CD4-positive, alpha-beta T cell treated with Interleukin-15 for 4 hours (primary cell): ENCODE results near the gene KIAA0825.
"Not testable (repeated sequence)": the region's sequence is repeated elsewhere in the genome, so short reads cannot be mapped to it uniquely, and the experiment has no call there.

ENCODE experiments used
- DNase-seq: peaks from one replicate; pipeline ENCODE4 v3.0.0-alpha.2; 2020; ENCODE audit warnings: low spot score

KIAA0825 gene

GRCh38 chr5:94174748-94175411 lies 443.5 kb downstream of the KIAA0825 start:
- no peak for DNase-seq

DNA sequence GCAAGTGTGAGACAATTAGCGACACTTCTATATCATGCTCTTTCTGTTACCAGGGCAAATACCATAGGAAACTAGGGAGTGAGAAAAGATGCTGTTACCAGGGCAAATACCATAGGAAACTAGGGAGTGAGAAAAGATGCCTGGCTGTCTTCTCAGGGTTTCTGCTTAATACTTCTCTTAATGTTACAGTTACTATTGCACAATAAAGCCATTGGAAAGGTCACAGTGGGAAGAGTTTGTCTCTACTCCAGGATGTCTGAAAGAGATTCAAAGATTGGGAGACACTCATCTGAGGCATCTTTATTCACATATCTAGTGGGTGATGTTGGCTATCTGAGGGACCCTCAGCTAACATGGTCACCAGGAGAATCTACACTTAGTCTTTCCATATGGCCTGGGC lies 445.3 kb downstream of the KIAA0825 start:
- DNase-seq: no peak

DNA sequence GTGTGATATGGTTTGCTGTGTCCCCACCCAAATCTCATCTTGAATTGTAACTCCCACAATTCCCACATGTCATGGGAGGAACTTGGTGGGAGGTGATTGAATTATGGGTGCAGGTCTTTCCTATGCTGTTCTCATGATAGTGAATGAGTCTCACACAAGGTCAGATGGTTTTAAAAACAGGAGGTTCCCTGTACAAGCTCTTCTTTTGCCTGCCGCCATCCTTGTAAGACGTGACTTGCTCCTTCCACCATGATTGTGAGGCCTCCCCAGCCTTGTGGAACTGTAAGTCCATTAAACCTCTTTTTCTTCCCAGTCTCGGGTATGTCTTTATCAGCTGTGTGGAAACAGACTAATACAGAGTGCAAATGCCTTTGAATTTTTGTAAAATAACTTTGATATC lies 447.3 kb downstream of the KIAA0825 start:
- DNase-seq: not testable (repeated sequence)

- not testable (repeated sequence) for DNase-seq
Measured at GRCh38 chr5:94170158-94170557, 448.2 kb downstream of the KIAA0825 start.

- no peak for DNase-seq
Measured at GRCh38 chr5:94168151-94168550, 450.3 kb downstream of the KIAA0825 start.

- DNase-seq: no peak
Measured at GRCh38 chr5:94161801-94162200, 456.6 kb downstream of the KIAA0825 start.

GRCh38 chr5:94159144-94159543 lies 459.3 kb downstream of the KIAA0825 start:
- no peak for DNase-seq

DNA sequence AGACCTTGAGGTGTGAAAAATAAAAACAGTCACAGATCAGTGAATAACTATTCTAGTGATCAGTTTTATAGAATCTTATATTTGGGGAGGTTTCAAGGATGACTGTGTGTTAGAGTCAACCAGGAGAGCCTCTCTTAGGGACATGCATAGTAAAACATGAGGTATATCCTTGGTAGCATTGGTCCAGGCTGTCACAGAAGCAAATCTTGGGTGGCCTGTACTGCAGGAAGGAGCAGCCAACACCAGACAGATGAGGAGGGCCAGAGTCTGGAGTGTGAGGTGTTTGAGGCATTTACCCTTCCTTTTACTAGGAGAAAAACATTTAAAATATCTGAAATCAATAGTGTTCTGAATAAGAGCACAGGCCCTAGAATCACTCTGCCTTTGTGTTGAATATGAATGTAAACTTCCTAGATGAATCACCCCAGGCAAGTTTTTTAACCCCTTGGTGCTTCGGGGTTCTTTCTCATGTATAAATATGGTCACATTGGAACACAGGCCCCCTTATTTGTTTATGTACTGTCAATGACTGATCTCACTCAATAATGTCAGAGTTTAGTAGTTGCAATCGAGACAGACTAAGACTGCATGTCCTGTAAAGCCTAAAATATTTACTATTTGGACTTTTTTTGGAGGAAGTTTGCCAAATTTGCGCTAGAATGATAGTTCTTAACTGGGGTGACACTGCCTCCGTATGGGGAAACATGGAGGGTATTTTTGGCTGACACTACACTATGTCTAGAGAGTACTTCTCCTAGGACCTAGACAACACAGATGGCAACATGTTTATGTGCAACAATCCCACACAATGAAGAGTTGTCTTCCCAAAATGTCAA lies 460.5 kb downstream of the KIAA0825 start:
- DNase-seq: no peak

GRCh38 chr5:94154672-94155071 lies 463.7 kb downstream of the KIAA0825 start:
- no peak for DNase-seq

DNA sequence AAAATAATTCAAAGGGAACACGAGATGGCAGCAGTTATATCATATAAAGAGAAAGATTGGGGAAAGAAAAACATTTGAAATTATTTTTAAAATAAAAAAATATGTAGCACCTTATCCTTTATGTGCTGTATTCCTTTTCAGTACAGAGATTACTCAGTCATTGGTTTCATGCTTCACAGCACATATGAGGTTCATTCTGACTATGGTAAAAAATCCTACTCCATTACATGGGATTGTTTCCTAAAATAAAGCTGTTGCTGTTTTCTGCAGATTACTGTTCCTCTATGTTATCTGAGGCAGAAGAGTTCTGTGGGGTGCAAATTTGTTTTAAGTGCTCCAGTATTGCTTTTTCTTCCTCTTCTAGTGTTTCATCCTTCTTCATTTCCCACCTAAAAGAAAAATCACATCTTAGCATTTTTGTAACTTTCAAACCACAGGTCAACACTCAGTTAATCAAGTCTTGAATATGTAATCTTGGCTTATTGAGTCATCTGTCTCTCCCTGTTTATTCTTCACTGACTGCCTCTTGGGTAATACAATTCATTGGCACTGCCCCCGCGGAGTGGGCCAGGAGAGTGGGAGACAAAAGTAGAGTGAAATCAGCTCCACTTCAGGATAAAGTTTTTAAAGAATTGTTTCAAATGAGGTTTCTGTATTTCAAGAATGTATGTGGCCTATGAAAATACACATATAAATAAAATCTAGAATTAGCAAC lies 464.5 kb downstream of the KIAA0825 start:
- no peak for DNase-seq

DNA sequence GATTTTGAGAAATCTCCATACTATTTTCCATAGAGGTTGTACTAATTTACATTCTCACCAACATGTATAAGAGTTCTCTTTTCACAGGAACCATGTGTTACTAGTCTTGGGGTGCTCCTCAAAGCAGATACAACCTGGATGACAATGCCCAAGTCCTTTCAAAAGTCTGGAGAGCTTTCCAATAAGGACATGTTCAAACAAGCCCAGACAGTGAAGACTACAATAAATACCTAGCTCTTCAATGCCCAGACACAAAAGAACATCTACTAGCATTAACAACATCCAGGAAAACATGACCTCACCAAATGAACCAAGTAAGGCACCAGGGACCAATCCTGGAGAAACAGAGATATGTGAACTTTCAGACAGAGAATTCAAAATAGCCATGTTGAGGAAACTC lies 474.8 kb downstream of the KIAA0825 start:
- not testable (repeated sequence) for DNase-seq

- DNase-seq: no peak
Measured at GRCh38 chr5:94140300-94140699, 478.1 kb downstream of the KIAA0825 start.

- no peak for DNase-seq
Measured at GRCh38 chr5:94130077-94130476, 488.3 kb downstream of the KIAA0825 start.

- DNase-seq: no peak
Measured at GRCh38 chr5:94125107-94125506, 493.3 kb downstream of the KIAA0825 start.

DNA sequence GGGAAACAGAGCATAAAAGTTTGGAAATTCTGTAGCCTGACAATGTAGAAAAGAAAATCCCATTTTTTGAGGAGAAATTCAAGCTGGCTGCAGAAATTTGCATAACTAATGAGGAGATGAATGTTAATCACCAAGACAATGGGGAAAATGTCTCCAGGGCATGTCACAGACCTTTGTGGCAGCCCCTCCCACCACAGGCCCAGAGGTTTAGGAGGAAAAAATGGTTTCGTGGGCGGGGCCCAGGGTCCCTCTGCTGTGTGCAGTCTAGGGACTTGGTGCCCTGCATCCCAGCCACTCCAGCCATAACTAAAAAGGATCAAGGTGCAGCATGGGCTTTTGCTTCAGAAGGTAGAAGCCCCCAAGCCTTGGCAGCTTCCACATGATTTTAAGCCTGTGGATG lies 502.1 kb downstream of the KIAA0825 start:
- not testable (repeated sequence) for DNase-seq

GRCh38 chr5:94113087-94113486 lies 505.3 kb downstream of the KIAA0825 start:
- no peak for DNase-seq

GRCh38 chr5:94111209-94112004 lies 507.0 kb downstream of the KIAA0825 start:
- DNase-seq: peak; percentile 90

- no peak for DNase-seq
Measured at GRCh38 chr5:94103514-94104245, 514.7 kb downstream of the KIAA0825 start.
